Brain pericyte (primary cell): ENCODE results near the gene WBP11.
A peak's percentile ranks its signal among the peaks of the same experiment; 100 is the strongest.
"Not testable (repeated sequence)": the region's sequence is repeated elsewhere in the genome, so short reads cannot be mapped to it uniquely, and the experiment has no call there.

Source experiments
- DNase-seq: peaks from one replicate; pipeline ENCODE4 v3.0.0-alpha.2; 2012; ENCODE audit warnings: low read depth, low spot score

WBP11 gene

DNA sequence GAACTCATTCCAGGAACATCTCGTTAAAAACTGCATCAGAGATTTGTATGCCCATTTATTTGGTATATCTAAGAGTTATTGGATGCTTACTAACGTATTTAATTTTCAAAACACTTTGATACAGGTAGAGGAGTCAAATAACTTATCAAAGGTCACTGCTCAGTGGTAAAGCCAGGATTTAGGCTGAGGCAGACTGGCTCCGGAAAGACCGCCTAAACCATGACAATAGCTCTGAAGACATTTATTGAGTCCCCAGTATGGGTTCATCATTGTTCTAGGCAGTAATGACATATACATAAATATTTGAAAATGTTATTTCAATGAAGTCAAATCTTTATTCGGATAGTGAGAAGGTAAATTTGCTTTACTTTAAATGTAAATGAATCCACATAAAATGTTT, 30.3 kb downstream of the WBP11 start:
- DNase-seq = no peak

DNA sequence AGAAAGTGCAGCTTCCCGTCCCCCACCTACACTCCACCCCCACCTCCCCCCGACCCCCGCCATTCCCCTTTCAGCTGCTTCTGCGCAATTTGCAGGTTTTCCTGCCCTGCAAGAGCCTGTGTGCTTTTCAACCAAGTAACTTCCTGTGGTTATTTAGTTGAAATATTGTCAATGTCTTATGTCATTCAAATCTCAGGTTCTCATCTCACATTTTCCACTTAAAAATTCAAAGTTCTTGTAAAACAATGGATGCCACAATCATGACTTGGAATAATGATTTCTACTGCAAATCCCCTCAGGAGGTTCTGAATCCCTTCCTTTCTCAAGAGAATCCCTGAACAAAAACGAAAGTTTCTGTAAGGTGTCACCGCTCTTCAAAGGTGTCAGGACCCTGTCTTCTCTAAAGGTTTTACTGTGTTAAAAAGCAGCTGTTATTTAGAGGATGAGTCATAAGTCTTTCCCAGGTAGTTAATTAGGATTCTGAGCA, 31.6 kb downstream of the WBP11 start:
- DNase-seq = no peak

DNA sequence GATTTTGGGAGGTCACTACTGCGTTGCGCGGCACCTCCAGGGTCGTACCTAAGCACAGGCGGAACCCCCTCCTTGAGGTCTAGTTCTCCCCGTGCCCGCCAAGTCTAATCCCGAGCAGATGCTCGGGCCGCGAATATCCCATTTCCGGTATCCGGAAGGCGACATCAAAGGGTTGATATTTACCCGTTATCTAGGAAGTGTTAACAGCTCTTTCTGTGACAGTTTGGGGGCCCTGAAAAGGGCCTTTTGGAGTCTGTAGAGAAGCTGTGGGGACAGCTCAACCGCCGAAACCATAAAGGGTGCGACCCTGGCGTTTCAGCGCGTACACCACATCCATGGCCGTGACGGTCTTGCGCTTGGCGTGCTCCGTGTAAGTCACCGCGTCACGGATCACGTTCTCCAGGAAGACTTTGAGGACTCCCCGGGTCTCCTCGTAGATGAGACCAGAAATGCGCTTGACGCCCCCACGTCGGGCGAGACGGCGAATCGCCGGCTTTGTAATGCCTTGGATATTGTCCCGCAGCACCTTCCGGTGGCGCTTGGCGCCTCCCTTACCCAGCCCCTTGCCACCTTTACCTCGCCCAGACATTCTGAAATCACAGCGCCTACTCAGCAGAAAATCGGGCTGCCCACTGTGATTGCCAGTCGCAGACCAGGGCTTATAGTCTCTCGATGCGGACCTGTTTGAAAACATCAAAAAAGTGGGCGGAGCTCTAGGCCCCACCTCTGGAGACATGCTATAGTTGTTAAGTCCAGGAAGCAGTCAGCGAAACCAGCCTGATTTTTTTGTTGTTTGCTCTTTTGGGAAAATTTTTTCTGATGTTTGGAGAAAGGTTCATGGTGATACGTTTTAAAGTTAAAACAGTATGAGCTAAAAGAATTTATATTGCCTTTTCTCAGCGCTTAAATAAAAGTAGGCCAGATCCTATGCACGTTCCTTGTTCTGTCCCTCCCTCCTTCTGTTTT, 32.5 kb downstream of the WBP11 start:
- DNase-seq = peak; percentile 76

DNA sequence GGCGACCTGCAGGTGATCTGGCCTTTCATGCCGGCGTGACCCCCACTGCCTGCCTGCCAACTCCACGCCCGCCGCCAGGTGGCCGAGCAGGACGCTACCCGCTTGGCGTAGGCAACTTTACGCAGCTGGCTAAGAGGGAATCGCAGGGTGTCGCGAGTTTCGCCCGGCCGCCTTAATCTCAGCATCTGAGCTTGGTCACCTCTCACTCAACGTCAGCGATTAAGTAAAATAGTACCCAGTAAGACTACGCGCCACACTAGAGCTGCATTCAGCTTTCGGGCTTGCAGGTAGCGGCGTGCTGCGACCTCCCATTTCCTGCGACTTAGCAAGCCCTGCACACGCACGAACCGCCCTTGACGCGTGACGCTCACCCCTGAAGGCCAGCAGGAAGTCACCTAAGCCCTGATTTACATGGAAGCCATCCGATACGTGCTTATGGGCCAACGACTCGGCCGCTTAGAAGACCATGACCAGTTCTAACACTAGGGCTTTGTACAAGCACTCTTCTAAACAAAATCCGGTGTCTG, 33.2 kb downstream of the WBP11 start:
- DNase-seq = no peak

DNA sequence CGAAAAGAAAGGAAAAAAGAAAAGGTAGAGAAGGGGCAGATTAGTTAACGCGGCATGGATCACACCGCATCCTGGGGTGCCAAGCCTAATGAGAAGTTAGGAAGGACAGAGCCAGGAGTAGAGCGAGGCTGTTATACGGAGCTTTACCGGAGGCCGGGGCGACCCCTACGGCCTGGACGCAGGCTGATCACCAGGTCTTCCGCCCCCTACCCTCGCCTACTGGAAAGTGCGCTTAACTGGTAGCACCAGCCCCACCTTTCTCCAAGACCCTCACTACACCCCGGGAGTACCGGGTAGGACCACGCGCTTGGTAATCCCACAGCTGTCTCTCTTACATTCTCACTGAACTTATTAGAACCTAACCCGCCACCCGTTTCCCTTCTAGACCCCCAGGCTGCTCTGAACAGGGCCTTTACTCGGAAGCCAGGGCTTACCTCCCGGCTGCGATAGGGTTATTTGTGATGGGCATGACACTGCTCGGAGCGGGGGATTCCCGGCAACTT, 33.8 kb downstream of the WBP11 start:
- DNase-seq = no peak

DNA sequence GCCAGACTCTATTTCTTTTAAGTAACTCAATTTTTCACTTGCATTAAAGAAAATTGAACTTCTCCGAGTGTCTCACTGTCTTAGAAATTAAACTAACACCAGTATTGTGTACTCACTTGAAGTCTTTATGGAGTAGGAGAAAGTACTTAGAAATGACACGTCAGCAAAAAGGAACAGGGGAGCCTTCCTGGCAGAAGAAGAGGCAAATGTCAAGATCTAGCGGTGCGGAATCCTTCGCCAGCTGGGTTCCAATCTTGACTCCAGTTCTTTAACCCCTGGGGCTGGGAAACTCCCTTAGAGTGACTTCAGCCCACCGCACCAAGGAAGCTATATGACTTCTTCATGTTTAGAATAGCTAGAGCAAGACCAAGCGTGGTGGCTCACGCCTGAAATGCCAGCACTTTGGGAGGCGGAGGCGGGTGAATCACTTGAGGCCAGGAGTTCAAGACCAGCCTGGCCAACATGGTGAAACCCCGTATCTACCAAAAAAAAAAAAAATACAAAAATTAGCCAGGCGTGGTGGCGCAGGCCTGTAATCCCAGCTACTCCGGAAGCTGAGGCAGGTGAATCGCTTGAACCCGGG, 34.4 kb downstream of the WBP11 start:
- DNase-seq = no peak

DNA sequence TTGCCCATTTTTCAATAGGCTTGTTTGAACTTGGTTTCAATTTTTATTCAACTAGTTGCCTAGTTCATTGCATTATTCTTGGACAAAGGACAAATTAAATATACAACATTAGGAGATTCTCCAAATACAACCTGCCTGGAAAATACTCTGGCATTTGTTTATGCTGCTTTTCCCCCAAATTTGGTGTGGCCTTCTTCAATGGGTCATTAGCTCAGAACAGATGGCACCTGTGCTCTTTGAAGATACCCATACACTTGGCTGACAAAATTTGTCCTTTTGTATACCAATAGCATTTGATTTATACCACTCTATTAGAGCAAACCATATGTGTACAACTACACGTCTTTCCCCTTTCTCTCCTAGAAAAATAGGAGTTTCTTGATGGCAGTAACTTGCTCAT, 35.7 kb downstream of the WBP11 start:
- DNase-seq = no peak

DNA sequence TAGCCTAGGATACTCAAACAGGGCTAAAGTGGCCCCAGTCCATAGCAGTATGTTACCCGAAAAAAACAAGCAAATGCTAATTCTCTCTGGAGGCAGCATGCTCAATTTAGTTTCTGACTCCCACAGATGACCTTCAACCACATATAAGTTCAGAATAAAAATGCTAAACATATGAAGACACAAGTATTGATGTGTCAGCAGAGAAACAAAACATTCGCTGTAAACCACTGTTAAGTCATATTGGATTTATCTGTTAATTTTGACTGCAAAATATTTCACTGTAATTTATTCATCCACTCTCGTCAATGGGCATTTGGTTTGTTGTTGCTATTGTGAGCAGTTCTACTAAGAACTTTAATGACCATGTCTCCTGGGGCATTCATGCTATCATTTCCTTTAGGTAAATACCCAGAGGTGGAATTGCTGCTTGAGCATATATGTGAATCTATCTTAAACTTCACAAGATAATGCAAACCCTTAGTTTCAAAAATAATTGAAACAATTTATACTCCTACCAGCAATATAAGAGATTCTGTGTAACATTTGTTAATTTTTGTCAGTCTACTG, 36.5 kb downstream of the WBP11 start:
- DNase-seq = no peak

DNA sequence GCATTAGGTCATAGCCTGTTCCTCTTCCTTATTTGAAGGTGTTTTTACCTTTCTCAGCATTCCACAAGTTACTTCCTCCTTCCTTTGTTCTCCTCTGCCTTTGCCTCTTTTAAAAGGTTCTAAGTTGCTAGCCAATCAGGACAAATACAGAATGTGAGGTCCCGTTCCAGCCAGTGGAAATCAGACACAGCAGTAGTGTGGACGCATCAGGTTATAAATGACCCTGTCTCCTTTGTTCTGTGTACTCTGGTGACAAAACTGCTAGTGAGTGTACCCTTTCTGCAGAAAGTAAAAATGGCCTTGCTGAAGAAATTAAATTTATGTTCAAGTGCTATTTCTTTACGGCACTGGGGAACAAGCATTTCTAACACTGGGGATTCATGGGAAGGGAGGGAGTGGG, 37.3 kb downstream of the WBP11 start:
- not testable (repeated sequence) for DNase-seq

DNA sequence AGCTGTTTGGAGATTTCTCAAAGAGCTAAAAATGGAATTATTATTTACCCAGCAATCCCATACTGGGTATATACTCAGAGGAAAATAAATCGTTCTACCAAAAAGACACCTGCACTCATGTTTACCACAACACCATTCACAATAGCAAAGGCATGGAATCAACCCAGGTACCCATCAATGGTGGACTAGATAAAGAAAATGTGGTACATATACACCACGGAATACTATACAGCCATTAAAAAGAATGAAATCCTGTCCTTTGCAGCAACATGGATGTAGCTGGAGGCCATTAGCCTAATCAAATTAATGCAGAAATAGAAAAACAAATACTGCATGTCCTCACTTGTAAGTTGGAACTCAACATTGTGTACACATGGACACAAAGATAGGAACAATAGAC, 37.9 kb downstream of the WBP11 start:
- no peak for DNase-seq

DNA sequence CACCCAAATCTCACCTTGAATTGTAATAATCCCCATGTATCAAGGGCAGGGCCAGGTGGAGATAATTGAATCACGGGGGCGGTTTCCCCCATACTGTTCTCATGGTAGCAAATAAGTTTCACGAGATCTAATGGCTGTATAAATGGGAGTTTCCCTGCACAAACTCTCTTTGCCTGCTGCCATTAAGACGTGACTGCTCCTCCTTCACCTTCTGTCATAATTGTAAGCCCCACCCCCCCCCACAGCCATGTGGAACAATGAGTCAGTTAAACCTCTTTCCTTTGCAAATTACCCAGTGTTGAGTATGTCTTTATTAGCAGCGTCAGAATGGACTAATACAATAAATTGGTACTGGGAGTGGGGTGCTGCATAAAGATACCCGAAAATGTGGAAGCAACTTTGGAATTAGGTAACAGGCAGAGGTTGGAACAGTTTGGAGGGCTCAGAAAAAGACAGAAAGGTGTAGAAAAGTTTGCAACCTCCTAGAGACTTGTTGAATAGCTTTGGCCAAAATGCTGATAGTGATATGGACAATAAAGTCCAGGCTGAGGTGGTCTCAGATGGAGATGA, 43.5 kb downstream of the WBP11 start:
- DNase-seq = not testable (repeated sequence)

DNA sequence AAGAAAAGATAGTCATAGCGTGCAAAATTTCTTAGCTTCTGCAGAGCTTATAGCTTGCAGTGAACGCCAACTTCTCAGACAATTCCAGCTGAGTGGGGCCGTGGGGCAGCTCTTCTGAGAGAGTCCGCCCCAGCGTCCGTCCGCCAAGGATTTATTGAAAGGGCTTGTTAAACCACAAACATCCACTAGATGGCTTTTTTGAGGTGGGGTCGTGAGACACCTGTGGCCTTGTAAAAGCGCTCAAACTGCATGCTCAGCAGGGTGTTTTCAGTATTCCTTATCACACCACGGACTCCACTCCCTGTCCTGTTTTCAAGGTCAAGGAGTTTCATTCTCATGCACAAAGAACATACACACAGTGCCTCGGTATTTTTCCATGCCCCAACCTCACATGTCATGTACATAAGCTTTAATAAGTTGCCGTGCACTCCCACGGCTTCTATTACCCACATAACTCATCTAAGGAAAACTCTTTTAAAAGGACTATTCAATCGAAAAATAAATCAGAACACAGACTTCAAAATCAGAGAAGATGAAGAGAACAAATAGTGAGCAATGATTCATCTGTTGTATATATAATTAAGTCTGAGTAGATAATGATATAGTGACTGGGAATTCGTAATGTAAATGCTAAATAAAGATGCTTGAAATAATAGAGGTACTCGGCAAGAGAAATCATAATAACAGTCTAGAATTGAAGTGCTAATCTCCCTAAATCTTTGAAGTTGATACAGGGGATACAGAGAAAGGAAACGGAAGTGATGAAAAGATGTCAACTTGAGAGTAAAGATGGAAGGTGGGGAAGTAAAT, 46.7 kb downstream of the WBP11 start:
- no peak for DNase-seq

DNA sequence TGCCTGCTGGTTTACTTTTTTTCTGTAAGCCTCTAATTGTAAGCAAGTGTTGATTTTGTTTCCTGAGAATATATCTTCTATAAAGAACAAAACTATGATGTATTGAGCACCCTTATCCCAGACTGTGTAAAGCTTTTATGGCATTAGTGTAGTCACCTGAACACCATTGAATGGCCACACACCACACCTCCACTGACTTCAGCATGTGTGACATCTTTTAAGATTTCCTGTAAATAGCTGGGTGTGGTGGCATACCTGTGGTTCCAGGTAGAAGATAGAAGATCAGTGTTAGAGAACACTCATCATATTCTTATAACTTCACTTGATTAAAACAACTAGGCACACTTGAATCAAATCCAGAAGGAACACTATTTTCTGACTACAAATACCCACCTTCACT, 51.3 kb downstream of the WBP11 start:
- no peak for DNase-seq

DNA sequence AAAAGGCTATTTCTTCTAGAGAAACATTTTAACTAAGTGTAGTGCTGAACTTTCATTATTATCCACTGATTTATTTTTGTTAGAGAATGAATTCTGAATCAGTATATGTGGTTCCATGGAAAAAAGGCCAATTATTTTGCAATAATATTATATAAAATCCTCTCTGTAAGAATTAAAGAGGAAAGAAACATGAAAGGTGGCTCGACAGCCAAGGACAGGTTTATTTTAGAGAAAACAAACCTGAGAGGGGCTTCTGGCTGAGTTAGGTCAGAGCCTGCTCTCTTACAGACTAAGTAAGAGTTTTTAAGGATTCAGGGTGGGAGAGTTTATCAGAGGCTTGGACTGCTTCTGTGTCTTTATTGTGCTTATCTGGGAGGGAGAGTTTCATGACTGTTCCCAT, 60.2 kb downstream of the WBP11 start:
- DNase-seq = no peak

DNA sequence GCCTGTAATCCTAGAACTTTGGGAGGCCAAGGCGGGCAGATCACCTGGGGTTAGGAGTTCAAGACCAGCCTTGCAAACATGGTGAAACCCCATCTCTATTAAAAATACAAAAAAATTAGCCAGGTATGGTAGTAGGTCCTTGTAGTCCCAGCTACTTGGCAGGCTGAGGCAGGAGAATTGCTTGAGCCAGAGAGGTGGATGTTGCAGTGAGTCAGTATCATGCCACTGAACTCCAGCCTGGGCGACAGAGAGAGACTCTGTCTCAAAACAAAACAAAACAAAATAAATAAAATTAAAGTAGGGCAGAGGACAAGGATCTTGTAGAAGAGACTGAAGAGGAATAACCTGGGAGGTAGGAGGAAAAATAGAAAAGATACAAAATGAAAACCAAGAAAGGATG, 61.3 kb downstream of the WBP11 start:
- no peak for DNase-seq

DNA sequence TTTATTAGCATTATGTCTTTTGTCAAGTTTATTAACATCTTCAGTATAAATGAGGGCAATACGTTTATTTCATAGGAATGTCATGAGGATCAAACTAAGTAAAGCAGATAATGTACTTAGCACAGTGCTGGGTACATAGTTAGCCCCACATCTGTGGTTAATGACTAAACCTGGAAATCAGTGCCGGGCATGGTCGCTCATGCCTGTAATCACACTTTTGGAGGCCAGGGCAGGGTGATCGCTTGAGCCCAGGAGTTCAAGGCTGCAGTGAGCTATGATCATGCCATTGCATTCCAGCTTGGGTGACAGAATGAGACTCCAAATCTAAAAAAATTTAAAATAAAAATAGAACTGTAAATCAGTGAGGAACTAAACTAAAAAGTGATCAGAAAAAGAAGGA, 62.1 kb downstream of the WBP11 start:
- DNase-seq = no peak

DNA sequence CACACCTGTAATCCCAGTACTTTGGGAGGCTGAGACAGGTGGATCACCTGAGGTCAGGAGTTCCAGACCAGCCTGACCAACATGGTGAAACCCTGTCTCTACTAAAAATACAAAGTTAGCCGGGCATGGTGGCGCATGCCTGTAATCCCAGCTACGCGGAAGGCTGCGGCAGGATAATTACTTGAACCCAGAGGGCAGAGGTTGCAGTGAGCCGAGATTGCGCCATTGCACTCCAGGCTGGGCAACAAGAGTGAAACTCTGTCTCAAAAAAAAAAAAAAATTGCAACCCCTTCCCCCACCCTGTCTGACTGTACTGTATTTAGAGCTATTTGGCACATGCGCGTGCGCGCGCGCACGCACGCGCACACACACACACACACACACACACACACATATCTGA, 66.8 kb downstream of the WBP11 start:
- not testable (repeated sequence) for DNase-seq
